Epithelial cell of proximal tubule (primary cell): ENCODE results near the gene NOS1AP. TPM values are rescaled to one million over a fixed set of nuclear protein-coding genes. Genes with fewer than 3 reads are reported as not detected.

Experiments used
- DNase-seq: peaks from one replicate; pipeline ENCODE4 v3.0.0-alpha.2; 2011; ENCODE audit warnings: low read depth
- H3K4me3 ChIP-seq: 2 replicates; pipeline ENCODE4 v1.5.1; 2011; ENCODE audit warnings: low read depth, mild to moderate bottlenecking, low read length
- total RNA-seq: library from RNA; depleted of rRNA; stranded (reverse); fragments of >200 nt; gene quantifications from 2 replicates; pipeline ENCODE4 v1.2.3, GENCODE V29; 2015
- TF ChIP-seq, protein P1 (sequence below): conservative IDR thresholded peaks from 2 replicates; pipeline ENCODE4 v1.5.1; 2012; ENCODE audit warnings: low read depth, mild to moderate bottlenecking, low read length

The NOS1AP gene
- total RNA-seq, 1 donor from 2014 or later, result 2.2 TPM

DNA sequence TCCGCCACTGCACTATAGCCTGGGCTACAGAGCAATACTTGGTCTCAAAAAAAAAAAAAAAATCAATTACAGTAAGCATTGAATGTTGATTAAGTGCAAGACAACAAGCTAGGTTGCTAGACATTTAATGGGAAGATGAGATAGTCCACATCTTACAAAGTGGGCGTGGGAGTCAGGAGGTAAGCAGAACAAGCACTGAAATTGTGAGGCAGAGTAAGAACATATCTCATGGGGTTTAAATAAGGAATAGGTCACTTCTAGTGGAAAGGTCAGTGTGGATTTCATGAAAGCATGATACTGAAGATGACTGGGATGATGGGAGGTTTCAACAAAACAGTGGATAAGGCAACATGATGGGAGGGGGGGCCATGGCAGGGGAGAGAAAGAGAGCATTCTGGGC is 44.0 kb upstream of the NOS1AP start:
- TF ChIP-seq, protein P1, sequence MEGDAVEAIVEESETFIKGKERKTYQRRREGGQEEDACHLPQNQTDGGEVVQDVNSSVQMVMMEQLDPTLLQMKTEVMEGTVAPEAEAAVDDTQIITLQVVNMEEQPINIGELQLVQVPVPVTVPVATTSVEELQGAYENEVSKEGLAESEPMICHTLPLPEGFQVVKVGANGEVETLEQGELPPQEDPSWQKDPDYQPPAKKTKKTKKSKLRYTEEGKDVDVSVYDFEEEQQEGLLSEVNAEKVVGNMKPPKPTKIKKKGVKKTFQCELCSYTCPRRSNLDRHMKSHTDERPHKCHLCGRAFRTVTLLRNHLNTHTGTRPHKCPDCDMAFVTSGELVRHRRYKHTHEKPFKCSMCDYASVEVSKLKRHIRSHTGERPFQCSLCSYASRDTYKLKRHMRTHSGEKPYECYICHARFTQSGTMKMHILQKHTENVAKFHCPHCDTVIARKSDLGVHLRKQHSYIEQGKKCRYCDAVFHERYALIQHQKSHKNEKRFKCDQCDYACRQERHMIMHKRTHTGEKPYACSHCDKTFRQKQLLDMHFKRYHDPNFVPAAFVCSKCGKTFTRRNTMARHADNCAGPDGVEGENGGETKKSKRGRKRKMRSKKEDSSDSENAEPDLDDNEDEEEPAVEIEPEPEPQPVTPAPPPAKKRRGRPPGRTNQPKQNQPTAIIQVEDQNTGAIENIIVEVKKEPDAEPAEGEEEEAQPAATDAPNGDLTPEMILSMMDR, result no peak
- no peak for DNase-seq
- no peak overlapping the region for H3K4me3 ChIP-seq

DNA sequence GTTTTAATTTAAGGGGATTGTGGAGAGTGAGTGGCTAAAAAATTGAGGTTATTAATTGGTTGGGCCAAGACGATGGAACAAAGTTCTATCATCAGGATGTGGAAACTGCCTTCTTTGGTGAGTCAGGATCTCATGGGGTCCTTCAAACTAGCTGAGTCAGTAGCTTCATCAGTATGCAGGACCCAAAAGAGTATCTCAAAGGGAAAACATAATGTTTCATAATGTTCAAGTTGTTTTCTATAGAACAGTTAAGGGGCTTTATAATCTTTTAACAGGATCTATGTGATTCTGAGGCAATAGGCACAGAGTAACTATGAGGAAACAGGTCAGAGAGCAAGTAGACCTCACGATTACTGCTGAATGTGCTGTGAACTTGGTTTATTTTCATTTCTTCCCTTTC is 42.6 kb upstream of the NOS1AP start:
- H3K4me3 ChIP-seq, result no peak overlapping the region
- TF ChIP-seq, protein P1, result no peak
- no peak for DNase-seq

DNA sequence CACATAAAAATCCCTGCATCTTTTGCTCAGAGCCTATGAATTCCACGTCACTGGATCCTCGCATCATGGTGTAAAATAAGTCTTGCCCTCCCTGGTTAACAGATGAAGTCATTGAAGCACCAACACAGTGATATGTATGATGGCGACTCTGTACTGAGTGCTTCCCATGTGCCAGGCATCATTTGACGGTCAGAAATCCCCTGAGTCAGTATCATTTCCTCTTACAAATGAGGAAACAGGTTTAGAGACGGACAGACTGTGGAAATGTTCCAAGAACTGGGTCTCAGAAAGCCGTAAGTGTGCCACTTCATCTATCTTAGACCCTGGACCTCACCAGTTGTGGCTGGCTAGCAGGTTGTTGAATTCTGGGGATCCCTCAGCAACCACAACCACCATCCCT is 40.8 kb upstream of the NOS1AP start:
- no peak for DNase-seq
- TF ChIP-seq, protein P1, result no peak
- no peak overlapping the region for H3K4me3 ChIP-seq

DNA sequence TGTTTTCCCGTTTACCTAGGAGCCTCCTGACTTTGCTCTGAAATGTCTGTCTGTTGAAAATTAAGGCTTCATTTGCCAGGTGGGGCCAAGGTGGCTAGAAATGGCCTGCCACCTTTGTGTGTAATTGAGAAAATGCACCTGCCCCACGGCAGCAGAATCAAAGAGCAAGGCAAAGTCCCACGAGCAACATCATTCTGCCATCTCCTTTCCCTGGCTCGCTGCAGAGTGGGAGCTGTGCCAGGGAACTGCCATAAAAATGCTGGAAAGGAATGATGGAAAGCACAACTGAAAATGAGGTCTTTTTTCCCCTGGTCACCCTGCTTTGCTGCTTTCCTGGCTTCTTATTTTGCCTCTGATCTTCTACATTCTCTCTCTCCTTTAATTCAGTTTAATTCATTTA is 40.3 kb upstream of the NOS1AP start:
- H3K4me3 ChIP-seq, result no peak overlapping the region
- TF ChIP-seq, protein P1, result no peak

DNA sequence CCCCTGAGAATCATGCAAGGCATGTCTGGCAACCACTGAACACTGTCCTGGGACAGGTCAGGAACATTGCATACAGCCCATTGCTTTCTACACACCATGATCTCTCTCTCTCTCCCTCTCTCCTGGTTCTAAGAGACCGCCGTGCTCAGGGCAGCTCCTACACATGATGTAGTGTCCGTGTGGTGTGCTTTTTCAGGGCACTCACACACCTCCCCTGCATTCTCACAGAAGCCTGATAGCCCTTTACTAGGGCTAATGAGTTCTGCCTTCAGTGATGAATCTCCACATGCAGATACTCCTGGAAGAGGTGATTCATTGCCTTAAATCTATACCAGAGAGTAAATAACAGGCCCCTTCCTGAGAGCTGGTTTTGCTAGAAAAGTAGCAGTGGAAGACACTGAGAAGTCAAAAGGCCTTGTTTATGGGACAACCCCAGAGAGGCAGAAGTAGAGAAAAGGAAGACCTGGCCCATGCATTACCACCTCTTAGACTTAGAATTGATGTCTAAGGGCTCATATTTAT is 38.7 kb upstream of the NOS1AP start:
- TF ChIP-seq, protein P1, result no peak
- no peak for DNase-seq
- no peak overlapping the region for H3K4me3 ChIP-seq

More for the DNA sequence above, 40.3 kb upstream of the NOS1AP start:
- DNase-seq, result no peak

DNA sequence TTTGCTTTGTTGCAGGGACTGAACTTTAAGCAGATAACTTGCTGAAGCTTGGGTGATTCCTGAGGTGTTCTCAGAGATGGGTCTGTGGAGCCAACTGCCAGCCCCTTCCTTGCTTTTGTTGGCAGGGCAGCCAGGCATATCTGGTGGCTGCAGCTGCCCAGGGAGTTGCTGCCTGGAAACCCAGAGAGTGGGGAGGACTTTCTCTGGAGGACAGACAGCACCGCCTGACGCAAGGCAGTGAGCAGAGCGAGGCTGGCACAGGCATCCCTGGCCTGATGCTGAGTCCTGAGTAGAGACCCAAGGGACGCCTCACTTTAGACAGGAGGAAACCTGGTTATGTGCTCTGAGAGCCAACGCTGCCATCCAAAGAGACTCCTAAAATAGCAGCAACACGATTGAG is 36.1 kb upstream of the NOS1AP start:
- no peak overlapping the region for H3K4me3 ChIP-seq
- TF ChIP-seq, protein P1, result no peak
- no peak for DNase-seq

DNA sequence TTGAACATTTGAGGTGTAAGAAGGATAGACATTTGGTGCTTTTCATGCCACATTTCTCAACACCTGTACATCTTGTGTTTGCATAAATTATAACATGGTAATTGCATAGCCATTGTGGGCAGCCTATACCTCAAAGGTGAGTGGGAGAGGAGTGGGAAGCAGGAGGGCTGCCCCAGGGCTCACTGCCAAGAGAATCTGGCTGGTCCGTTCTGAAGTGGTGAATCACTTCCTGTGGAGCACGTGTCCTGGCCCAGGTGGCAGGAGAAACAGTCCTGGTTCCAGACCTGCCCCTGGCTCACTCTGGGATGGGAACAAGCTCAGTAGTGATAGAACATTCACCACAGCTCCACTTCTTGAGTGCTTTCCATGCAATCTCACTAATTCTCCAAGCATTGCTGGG is 34.2 kb upstream of the NOS1AP start:
- H3K4me3 ChIP-seq, result no peak overlapping the region
- no peak for DNase-seq
- TF ChIP-seq, protein P1, result no peak
